HTR-8/SVneo (cell line): ENCODE measurements around the gene C17orf50.
A peak's percentile ranks its signal among the peaks of the same experiment; 100 is the strongest.

Source experiments
- DNase-seq: peaks from one replicate; pipeline ENCODE4 v3.0.0; 2011; ENCODE audit warnings: low spot score, mixed read lengths; ENCODE audit not compliant: insufficient read length
- FAIRE-seq: peaks from 2 replicates; lab custom pipeline; 2011; peaks lifted over from hg19 to GRCh38; lab: Jason Lieb, UNC

The C17orf50 gene

GRCh38 chr17:35760587-35760986, at the start of gene C17orf50:
Gene C17orf50 (plus strand): TSS chr17:35760887. CDS start chr17:35760942, 55 bp downstream.
- DNase-seq (no peak), FAIRE-seq (no peak)

GRCh38 chr17:35710950-35711349, 49.7 kb upstream of the C17orf50 start:
- DNase-seq (no peak), FAIRE-seq (no peak)

- DNase-seq (peak; percentile 38), FAIRE-seq (no peak)
Observed at GRCh38 chr17:35713069-35713728, 47.5 kb upstream of the C17orf50 start.

GRCh38 chr17:35714988-35715387, 45.7 kb upstream of the C17orf50 start:
- FAIRE-seq (no peak), DNase-seq (no peak)

- DNase-seq (no peak), FAIRE-seq (no peak)
Observed at GRCh38 chr17:35715416-35715815, 45.3 kb upstream of the C17orf50 start.

DNA sequence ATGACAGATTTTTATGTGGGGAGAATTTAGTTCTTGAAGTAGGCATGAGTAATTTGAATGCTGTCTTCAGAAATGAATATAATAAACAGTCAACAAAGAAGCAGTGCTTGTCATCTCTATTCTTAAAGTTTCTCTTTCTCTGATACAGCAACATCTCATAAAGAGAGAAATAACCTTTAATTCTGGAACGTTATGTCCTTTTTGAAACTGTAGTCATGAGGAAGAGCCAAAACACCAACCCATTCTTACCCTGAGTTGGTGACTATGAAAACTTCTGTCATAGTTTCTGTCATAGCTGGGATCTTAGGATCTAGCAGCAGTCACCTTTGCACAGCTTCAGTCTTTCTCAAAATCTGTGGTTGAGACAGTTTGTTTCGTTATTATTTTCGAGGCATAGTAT, 44.5 kb upstream of the C17orf50 start:
- no peak for DNase-seq
- no peak for FAIRE-seq

DNA sequence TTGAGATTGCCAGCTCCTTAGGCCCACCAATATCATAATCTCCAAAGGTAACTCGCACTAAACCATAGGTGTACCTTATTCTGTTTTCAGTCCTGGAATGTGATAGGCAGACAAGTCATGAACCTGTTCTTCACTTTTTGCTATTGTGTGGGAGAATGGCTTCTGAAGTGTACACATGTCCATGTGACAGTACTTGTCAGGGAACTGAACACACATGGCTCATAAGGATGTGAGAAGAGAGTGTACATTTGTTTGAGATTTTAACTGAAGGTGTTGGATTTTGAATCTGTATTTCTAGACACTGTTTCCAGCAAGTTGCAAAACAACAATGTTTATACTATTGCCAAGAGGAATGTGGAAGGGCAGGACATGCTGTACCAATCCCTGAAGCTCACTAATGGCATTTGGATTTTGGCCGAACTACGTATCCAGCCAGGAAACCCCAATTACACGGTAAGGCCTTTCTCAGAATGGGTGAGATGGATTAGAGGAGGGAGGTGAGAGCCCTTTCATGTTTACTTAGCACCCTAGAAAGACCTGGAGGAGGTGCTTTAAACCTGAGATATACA, 43.7 kb upstream of the C17orf50 start:
- FAIRE-seq, result no peak
- DNase-seq, result no peak

- FAIRE-seq, result no peak
- DNase-seq, result no peak
Observed at GRCh38 chr17:35717475-35717874, 43.2 kb upstream of the C17orf50 start.

DNA sequence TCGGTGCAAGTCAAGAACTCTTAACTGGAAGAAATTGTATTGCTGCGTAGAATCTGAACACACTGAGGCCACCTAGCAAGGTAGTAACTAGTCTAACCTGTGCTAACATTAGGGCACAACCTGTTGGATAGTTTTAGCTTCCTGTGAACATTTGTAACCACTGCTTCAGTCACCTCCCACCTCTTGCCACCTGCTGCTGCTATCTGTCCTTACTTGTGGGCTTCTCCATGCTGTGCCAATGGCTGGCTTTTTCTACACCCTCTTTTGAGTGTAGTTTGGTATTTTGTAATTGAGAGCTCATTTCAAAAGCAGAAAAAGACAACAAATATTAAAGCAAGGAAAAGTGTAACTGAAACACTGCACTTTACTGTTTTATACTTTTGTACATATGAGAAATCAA, 37.0 kb upstream of the C17orf50 start:
- FAIRE-seq (no peak), DNase-seq (no peak)

DNA sequence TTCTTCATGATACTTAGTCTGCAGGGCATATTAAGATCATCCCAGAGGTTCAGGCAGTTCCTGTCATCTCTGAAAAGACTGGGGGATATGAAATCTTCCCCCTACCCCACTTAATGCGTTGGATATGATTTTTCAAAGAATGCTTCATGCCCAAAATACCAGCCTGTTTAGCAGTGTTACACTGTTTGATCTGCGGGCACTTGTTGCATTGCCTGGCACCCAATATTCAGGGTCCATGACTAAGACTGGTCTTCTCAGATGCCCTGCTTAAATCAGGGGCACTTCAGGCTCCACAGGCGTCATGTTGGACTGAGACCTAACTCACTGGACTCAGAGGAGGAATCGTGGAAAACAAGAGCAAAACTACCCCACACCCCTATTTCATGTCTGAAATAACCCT, 35.6 kb upstream of the C17orf50 start:
- DNase-seq, result no peak
- no peak for FAIRE-seq

- FAIRE-seq, result no peak
- no peak for DNase-seq
Observed at GRCh38 chr17:35725802-35726126, 34.9 kb upstream of the C17orf50 start.

DNA sequence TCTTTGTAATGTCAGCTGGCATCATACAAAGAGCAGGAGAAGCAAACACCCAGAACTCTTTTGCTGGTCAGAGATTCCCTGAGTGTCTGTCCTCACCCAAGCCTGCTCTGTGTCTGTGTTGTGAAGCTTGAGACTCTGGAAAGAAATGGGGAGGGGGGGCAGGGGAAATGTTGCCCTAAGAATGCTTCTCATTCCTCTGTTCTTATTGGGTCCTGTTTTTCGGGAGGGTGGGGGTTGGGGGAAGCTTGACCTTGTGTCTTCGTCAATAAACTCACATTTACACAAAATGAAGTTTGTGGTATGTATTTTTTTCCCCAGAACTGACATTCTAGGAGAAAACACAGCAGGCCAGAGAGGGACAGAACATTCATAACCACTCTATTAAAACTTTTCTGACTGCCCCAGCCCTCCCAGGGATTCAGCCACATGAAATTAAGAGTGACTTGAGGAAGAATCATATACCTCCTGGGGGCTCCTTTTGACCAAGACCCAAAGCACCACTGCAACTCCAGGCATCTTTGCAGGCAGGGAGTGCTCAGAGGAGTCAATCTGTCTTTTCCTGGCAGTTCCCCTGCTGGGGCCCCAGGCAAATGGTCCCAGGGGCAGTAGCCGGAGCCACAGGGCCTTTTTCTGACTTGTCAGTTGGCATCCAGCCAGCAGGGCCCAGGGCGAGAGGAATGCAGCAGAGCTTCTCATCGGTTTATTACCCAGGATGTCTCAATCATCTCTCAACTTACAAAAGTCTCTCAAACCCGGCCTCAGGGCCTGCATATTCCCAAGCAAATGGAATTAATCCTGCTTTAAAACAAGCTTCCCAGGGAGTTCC, 34.3 kb upstream of the C17orf50 start:
- peak; percentile 86 for DNase-seq
- no peak for FAIRE-seq

- DNase-seq (no peak), FAIRE-seq (no peak)
Observed at GRCh38 chr17:35726953-35727460, 33.7 kb upstream of the C17orf50 start.

DNA sequence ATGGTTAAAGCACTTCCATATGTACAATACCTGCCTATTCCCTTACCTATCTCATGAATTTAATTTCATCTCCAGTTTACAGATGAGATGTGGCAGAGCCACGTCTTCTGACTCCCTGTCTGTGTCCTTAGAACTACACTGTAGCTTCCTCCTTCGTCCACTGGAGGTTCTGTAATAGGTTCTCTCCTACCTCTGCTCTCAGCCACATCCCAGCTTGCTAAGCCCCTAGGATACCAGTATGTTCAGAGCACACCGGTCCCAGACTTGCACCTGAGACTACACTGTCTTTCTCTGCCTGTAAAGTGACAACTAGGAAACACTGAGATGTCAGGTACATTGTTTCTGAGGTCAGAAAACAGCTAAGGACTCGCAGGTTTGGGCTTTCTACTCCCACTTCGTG, 33.1 kb upstream of the C17orf50 start:
- DNase-seq (no peak), FAIRE-seq (no peak)

DNA sequence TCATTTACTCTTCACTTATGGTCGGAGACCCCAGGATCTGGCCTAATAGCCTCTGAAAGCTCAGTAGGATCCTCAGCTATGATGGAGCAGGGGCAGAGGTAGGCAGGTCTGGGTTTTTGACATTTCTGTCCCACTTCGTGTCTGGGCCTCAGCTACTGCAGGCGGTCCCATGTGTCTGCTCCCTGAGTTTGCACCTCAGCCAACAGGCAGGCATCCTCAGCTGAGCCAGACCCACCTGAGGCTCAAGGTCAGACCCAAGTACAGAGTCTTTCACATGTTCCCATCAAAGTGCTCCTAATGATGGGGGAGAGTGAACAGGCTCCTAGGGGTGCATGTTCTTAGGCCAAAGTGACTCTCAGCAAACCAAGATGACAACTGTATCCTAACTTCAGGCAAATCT, 32.1 kb upstream of the C17orf50 start:
- FAIRE-seq, result no peak
- no peak for DNase-seq

- no peak for FAIRE-seq
- no peak for DNase-seq
Observed at GRCh38 chr17:35729405-35729833, 31.3 kb upstream of the C17orf50 start.

DNA sequence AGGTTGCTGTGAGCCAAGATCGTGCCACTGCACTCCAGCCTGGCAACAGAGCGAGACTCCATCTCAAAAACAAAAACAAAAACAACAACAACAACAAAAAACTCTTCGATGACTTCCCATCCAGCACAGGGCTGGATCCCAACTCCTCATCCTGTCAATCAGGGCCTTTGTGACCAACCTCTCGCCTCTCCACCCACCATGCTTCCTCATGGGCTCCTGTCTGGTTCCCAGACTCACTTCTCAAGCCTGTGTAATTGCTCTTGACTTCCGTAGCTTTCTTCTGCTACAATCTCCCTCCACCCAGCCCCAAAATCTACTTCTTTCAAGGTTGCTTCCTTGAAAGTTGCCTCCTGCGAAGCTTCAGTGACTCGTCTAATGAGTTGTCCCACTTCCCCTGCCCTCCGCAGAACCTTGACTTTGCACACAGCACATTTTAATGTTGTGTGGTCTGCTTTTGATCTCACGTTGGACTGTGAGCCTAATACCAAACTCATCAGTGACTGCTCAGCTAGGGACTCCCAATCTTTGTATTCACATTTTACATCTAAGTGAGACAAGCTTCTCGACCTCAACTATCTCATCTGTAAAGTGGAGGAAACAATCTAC, 30.2 kb upstream of the C17orf50 start:
- no peak for FAIRE-seq
- no peak for DNase-seq

GRCh38 chr17:35731239-35731916, 29.3 kb upstream of the C17orf50 start, which contains the start of gene RASL10B:
Gene RASL10B (plus strand): TSS chr17:35731639. CDS start chr17:35735185, 3,546 bp downstream.
- no peak for FAIRE-seq
- peak; percentile 82 for DNase-seq

- no peak for DNase-seq
- no peak for FAIRE-seq
Observed at GRCh38 chr17:35731917-35732805, 28.5 kb upstream of the C17orf50 start.
